ENCODE measurements around the gene HYDIN.
"Not testable (repeated sequence)": the region's sequence is repeated elsewhere in the genome, so short reads cannot be mapped to it uniquely, and the experiment has no call there.

HYDIN gene

DNA sequence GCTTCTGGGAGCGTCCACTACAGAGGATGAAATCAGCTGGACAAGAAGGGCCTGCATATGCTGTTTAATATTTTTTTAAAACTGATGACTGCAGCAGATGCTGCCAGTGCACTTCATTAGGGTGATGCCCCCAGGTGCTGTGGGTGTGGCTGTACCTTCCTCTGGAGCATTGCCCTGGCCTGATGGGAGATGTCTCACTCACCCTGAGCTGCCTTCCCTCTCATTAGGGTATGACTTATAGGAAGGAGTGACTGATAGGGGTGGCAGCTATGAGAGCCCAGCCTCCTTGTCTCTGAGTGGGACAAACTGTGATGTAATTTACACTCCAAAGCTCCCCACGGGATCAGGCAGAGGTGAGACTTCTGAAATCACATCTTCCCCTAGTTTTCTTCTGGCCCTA lies 234.7 kb downstream of the HYDIN start:
- not testable (repeated sequence) for DNase-seq (ENCODE audit: low read depth in 2 of 2)

DNA sequence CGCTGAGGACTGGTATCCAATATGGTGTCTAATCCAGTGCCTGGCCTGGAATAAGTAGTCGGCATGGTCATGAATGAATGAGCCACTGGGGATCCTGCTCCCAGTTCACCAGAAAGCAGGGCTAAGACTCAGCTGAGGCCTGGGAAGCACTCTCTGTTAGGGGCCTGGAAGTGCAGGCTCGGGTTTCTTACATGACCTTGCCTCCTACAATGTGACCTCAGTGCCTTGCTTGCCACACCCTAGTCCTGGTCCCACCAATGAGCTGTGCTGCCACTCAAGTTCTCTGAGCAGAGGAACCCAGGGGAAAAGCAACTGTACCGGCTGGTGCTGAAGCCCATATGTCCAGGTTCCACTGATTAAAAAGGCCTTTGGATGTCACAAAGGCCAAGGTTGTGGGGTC lies 238.0 kb downstream of the HYDIN start:
- not testable (repeated sequence) for DNase-seq (ENCODE audit: low read depth in 2 of 2)

DNA sequence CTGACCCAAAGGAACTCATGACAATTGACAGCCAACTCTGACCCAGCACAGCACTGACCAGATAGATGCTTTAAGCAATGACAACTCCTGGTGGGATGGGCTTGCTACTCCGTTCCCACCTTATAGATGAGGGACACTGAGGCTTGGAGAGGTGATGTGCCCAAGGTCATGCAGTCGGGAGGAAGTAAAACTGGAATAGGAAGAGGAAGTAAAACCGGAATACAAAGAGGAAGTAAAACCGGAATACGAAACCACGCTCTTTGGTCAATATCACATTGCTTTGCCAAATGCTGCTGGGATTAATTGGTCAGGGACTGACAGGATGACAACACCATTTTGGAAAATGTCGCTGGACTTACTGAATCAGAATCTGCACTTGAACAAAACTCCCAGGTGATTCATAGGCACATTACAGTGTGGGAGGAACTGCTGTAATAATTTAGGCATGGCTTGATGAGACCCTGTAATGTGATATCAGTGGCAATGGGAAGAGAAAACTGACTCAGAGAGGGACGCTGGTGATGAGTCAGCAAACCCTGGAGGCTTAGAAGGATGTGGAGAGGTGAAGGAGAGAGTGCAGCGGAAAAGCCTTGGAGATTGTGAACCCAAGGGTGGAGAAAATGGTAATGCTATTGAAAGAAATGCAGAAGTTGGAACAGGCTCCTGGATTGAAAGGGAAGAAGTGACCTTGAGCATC lies 243.4 kb downstream of the HYDIN start:
- not testable (repeated sequence) for DNase-seq (ENCODE audit: low read depth in 2 of 2)

DNA sequence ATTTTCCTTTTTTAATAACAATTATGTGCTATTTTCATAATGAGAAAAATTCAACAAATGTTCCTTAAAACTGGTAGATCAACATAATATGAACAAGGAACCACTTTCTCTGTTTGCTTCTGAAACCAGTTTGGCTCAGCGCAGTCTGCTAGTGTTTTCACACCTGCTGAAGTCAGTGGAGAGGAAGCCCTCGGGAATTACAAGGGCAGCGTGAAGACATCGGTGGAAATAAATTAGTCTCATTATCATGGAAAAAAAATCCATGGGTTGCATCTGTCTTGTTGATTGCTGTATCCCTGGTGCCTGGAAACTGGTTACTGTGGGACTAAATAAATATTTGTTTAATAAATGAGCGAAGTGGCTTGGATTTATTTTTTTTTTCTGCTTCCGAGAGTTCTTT lies 245.8 kb downstream of the HYDIN start:
- DNase-seq (ENCODE audit: low read depth in 2 of 2) = not testable (repeated sequence)

DNA sequence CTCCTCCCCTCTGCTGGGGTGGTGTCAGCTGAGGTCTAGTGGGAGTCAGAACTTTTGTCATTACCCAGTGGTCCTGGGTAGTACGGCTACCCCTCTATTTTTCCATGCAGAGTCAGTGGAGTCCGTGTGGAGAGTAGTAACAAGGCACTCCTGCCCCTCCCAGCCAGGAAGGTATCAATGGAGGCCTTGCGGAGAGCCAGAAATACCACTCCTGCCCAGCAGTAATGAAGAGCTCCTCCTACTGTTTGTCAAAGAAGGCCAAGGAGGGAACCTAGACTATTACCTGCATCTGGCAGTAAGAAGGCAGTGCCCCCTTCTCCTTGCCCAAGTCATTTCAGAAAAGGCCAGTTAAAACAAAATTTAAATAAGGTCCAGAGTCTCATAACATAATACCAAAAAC lies 262.2 kb downstream of the HYDIN start:
- not testable (repeated sequence) for DNase-seq (ENCODE audit: low read depth in 2 of 2)

DNA sequence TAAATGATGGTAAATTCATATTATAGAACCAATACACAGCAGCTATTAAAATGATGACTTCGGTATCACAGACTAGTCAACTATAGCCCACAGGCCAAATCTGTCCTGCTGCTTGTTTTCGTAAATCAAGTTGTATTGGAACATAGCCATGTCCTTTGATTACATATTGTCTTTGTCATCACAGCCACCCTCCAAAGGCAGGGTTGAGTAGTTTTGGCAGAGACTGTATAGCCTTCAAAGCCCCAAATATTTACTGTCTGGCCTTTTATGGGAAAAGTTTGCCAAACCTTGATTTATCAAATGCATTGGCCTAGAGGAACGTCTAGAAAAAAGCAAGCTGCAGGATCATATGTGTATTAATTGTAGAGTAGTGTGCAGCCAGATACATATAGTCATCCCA lies 270.4 kb downstream of the HYDIN start:
- DNase-seq (ENCODE audit: low read depth in 2 of 2) = not testable (repeated sequence)

DNA sequence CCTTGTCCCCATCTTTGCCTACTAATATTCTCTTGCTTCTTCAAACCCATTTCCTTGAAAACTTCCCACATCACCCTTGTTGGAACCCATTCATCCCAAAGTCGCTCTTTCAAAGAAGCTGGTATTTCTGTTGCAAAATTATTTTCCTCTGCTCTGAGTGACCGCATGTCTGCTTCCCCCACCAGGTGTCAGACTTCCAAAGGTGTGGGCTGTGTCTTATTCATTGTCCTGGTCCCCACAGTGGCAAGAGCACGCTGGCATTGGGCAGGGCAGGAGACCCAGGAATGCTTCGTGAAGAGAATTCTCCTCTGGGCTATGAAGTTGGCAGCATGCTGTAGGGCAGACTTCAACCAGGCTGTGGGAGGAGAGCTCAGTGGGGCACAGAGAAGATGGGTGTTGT lies 275.6 kb downstream of the HYDIN start:
- DNase-seq (ENCODE audit: low read depth in 2 of 2) = not testable (repeated sequence)

DNA sequence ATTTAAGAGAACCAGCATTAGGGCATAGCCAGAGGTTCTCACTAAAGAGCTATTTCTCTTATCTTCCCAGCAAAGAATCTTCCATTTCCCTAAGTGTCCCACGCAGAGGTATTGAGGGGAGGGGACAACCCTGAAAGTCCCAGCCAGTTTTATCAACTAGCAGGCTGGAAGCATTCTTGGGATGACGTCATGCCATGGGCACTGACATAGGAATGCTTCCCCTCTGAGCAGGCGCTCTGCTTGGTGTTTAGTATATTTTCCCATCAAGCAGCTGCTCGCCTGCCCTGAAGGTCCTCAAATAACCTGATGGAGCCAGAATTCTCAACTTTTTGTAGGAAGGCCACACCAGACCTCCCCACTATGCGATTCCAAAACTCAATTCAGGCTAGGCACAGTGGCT lies 276.7 kb downstream of the HYDIN start:
- not testable (repeated sequence) for DNase-seq (ENCODE audit: low read depth in 2 of 2)

DNA sequence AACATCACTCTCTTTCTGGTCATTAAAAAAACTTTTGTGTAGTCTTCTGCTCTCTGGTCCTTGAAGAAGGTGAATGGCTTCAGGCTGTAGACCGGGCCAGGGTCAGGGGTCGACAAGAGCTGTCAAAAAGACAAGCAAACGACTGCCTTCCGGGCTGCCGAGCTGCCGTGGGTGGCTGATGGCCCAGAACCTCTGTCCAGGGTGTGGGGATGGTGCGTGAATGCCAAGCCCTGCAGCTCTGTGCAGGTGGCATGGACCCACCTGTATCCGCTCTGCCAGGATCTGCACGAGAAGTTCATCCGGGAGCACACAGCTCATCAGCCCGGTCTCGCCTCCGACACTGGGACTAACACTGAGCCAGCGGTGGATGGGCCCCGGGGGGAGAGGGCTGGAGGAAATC lies 287.0 kb downstream of the HYDIN start:
- not testable (repeated sequence) for DNase-seq (ENCODE audit: low read depth in 2 of 2)

DNA sequence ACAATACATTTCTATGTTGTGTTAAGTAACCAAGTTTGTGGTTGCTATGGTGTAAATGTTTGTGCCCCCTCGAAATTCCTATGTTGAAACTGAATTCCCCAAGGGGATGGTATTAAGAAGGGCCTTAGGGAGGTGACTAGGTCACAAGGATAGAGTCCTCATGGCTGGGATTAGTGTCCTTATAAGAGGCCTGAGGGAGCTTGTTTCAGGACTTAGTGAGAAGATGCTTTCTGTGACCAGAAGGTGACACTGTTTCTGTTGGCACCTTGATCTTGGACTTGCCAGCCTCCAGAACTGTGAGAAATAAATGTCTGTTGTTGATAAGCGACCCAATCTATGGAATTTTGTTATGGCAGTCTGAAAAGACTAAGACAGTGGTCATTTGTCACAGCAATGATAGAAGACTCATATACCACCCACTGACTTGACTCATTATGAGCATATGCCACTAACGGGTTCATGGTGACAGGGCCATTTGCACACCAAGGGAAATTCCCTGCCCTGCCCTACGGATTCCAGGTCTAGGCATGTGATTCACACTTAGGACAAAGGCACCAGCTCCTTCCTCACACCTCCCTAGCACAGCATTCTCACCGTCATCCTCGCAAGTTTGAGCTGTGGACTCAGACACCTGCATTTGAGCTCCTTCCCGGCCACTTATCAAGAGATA lies 290.7 kb downstream of the HYDIN start:
- DNase-seq (ENCODE audit: low read depth in 2 of 2) = not testable (repeated sequence)

DNA sequence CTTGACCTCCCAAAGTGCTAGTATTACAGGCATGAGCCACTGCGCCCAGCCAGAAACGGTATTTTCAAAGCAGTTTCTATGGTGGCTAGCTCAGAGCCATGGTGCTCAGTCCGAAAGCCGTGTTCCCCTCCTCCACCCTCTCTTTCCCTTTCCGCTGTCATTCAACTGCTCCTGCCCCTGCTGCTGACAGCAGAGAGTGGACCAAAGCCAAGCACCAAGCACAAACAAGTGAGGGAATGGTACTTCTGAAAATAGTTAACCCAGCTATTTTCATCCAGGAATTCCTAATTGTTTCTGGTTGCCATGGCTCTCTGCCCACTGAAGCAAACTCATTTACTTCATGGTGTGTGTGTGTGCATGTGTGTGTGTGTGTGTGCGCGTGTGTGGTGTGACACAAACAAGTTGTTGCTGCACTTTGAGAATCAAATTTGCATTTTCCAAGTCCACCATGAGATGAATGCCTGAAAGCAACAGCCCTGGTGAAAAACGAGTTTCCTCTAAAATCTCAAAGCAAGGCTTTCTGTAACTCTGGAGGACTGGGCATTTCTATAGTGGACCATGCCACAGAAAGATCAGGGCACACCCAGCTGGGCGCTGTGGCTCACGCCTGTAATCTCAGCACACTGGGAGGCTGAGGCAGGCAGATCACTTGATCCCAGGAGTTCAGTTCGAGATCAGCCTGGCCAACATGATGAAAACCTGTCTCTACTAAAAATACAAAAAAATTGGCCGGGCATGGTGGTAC lies 293.6 kb downstream of the HYDIN start:
- DNase-seq (ENCODE audit: low read depth in 2 of 2) = not testable (repeated sequence)

DNA sequence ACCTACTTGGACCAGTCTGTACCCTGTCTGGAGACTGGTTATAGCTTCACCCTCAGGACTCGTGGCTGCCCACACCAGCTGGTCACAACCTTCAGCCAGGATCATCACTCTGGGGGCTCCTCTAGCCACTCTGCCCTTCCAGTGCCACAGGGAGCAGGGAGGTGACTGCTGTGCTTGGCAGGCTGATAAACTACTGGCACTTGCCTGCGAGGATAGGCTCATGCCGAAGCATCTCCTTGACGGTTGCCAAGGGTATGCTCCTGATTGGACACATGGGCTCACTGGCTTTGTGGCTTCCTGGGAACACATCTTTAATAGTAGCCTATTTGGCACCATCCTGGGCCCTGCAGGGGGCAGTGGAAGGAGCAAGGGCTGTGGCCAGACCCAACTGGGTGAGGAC lies 295.2 kb downstream of the HYDIN start:
- DNase-seq (ENCODE audit: low read depth in 2 of 2) = not testable (repeated sequence)

DNA sequence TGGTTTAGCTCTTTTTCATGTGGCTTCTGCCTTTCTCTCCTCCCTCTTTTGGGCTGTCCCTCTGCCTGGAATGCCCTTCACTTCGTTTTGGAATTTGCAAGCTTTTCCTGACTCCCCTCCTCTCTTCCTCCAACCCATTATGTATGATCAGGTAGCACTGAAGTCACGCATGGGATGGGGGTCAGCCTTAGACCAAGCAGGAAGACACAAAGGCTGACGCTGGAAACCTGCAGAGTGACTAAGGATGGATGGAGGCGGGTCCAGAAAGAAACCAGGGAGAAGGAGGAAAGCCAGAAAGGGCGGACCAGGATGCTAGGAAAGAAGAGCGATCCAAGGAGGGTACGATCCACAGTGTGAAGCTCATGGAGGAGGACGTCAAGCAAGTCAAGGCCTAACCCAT lies 296.8 kb downstream of the HYDIN start:
- not testable (repeated sequence) for DNase-seq (ENCODE audit: low read depth in 2 of 2)

DNA sequence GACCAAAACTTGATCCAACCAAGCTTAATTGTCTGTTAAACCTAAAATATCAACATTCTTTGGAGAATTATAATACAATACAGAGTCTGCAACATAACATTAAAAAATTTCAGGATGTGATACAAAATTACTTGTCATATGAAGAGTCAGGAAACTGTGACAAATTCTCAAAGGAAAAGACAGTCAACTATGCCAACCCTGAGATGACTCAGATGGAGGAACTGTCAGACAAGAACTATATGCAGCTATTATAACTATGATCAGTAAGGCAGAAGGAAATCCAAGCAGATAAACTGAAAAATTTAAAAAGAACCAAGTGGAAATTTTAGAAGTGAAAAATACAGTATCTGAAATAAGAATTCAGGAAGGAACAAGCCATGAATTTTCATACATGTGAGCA lies 299.8 kb downstream of the HYDIN start:
- not testable (repeated sequence) for DNase-seq (ENCODE audit: low read depth in 2 of 2)

DNA sequence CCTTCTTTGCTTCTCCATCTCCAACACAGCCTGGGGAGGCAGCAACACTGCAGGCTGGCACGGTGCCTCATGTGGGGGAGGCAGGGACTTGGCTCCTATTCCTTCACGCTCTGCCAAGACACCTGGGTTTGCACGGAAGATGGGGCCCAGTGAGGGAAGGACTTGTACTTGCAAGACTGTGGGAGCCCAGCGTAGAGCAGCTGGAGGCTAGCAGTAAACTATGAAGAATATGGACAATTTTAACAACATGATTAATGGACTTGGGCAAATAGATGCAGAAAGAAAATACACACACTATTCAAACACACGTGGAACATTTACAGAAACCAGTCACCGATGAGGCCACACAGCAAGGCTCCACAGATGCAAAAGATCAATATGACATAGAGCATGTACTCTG lies 308.4 kb downstream of the HYDIN start:
- not testable (repeated sequence) for DNase-seq (ENCODE audit: low read depth in 2 of 2)

DNA sequence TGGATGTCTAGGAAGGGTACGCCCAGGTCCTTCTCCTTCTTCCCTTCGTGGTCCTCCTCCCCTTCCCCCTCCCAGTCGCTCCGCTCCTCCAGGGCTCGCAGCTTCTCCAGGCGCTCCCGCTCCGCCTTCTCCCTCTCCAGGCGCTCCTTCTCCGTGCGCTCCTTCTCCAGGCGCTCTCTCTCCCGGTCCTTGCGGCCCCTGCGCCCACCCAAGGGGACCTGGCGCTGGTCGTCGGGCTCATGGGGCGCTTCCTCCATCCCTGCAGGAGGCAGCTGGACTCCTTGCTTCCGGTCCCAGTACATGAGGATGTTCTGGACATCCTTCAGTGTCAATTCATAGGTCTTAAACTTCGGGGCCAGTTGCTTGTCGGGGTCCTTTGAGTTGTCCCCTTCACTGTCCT lies 309.9 kb downstream of the HYDIN start:
- not testable (repeated sequence) for DNase-seq (ENCODE audit: low read depth in 2 of 2)

DNA sequence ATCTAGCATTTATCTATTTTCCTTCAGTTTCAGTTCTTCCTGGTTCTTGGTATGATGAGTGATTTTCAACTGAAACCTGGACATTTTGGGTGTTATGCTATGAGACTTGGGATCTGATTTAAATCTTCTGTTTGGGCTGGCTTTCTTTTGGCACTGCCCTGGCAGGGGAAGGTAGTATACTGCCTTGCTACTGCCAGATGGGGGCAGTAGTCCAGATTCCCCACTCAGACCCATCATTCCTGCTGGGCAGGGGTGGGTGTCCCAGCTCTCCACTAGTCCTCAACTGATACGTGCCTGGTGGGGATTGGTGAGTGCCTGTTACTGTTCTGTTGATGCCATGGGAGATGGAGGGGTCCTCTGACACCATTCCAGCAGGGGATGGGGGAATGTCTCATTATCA lies 342.3 kb downstream of the HYDIN start:
- not testable (repeated sequence) for DNase-seq (ENCODE audit: low read depth in 2 of 2)

DNA sequence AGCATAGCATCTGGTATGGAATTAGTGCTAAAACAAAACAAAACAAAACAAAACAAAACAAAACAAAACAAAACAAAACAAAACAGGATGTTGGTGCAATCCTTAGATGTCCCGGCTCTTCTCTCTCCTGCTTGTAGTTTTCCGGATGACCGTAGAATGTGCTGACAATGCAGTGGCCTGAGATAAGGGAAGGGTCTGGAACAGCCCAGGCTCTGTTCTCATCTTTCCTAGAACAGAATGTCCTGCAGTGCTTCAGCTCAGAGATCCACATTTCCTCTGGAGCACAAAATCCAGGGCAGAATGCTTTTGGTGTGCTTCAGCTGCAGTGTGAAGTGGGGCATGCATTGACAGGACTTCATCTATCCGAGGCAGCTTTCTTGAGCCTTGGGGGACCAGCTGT lies 345.9 kb downstream of the HYDIN start:
- not testable (repeated sequence) for DNase-seq (ENCODE audit: low read depth in 2 of 2)

DNA sequence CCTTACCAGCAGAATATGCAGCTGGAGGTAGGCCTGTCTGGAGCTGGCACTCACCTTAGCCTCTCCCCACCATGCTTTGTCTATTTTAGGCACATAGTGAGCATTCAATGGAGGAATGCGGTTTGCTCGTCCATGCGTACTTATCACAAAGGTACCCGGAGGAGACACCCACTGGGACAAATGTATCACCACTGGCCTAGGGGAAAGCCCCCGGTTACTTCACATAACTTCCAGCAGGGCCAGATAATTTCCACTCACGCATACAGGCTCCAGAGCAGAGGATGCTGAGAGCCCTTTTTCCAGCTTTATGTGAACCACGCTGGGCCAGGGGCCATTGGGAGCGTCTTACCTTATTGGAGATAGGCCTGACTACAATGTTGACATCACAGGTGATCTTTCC lies 348.2 kb downstream of the HYDIN start:
- DNase-seq (ENCODE audit: low read depth in 2 of 2) = not testable (repeated sequence)

DNA sequence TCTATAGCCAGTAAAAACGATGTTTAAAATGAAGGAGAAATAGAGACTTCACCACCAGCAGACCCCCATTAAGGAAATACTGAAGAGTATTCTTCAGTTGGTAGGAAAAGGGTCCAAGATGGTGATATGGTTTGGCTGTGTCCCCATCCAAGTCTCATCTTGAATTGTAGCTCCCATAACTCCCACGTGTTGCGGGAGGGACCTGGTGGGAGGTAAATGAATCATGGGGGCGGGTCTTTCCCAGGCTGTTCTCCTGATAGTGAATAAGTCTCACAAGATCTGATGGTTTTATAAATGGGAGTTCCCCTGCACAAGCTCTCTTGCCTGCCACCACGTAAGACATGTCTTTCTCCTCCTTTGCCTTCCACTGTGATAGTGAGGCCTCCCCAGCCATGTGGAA lies 352.6 kb downstream of the HYDIN start:
- DNase-seq (ENCODE audit: low read depth in 2 of 2) = not testable (repeated sequence)

DNA sequence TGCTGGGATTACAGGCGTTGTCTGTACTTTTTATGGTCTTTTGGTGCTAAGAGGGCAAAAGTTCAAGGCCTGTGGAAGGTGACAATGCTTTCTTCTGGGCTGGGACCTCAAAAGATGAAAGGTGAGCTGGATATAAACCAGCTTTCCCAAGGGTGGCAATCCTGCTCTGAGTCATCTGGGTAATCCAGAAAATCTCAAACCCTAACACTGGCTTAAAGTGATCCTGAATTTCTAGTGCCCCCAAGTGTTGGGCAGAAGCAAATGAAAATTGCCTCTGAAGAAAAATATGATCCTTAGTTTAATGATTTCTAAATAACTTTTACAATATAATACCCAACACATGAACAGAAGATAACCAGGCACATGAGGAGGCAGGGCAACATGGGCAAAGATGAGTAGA lies 354.1 kb downstream of the HYDIN start:
- not testable (repeated sequence) for DNase-seq (ENCODE audit: low read depth in 2 of 2)

DNA sequence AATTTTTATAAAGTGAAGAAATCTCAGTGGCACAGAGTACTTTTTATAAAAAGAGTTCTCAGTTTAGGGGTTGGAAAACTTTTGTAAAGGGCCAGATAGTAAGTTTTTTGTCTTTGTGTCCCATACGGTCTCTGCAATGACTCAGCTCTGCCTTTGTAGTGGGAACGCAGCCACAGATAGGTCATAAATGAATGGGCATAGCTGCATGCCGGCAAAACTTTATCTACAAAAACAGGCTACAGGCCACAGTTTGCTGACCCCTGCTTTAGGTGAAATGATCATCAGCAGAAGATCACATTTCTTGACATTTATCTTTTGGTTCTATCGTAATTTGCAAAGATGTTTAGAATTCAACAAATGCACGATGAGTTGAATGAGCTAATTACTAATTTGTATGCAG lies 365.8 kb downstream of the HYDIN start:
- not testable (repeated sequence) for DNase-seq (ENCODE audit: low read depth in 2 of 2)

DNA sequence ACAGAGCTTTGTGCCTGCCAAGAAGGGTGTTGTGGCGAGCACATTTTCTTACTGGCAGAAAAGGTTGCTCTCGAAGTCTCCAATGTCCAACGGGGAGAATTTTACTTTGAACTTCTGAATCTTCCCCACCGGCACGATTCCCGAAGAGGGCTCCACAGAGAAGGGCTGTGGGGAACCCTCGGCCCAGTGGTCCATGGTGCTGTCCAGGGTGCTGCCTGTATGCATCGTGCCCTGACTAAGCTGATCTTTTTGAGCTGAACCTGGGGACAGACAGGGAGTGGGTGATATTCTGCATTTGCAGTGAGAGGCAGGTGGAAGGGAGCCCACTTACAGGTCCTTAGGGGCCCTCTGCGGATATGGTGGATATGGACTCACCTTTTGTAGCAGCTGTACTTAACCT lies 368.5 kb downstream of the HYDIN start:
- not testable (repeated sequence) for DNase-seq (ENCODE audit: low read depth in 2 of 2)

Data from activated CD8-positive, alpha-beta memory T cell treated with anti-CD3 and anti-CD28 coated beads for 4 hours (primary cell).